ENCODE results near the gene IVNS1ABP.

The IVNS1ABP gene

GRCh38 chr1:185271921-185272320 is 45.1 kb downstream of the IVNS1ABP start:
- no peak for DNase-seq (ENCODE audit: low read depth)
- TF ChIP-seq, protein P1, sequence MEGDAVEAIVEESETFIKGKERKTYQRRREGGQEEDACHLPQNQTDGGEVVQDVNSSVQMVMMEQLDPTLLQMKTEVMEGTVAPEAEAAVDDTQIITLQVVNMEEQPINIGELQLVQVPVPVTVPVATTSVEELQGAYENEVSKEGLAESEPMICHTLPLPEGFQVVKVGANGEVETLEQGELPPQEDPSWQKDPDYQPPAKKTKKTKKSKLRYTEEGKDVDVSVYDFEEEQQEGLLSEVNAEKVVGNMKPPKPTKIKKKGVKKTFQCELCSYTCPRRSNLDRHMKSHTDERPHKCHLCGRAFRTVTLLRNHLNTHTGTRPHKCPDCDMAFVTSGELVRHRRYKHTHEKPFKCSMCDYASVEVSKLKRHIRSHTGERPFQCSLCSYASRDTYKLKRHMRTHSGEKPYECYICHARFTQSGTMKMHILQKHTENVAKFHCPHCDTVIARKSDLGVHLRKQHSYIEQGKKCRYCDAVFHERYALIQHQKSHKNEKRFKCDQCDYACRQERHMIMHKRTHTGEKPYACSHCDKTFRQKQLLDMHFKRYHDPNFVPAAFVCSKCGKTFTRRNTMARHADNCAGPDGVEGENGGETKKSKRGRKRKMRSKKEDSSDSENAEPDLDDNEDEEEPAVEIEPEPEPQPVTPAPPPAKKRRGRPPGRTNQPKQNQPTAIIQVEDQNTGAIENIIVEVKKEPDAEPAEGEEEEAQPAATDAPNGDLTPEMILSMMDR (IDR thresholded peaks at IDR 0.05; ENCODE audit: low read length, missing control alignments): no peak
- no peak overlapping the region for H3K4me3 ChIP-seq (replicated peaks; ENCODE audit: low read depth, low read length)

- TF ChIP-seq, protein P1 (IDR thresholded peaks at IDR 0.05; ENCODE audit: low read length, missing control alignments): no peak
- no peak for DNase-seq (ENCODE audit: low read depth)
- no peak overlapping the region for H3K4me3 ChIP-seq (replicated peaks; ENCODE audit: low read depth, low read length)
Observed at GRCh38 chr1:185268352-185268751, 48.7 kb downstream of the IVNS1ABP start.

GRCh38 chr1:185267701-185268100 is 49.3 kb downstream of the IVNS1ABP start:
- H3K4me3 ChIP-seq (replicated peaks; ENCODE audit: low read depth, low read length): no peak overlapping the region
- no peak for DNase-seq (ENCODE audit: low read depth)
- TF ChIP-seq, protein P1 (IDR thresholded peaks at IDR 0.05; ENCODE audit: low read length, missing control alignments): no peak

- H3K4me3 ChIP-seq (replicated peaks; ENCODE audit: low read depth, low read length): no peak overlapping the region
- no peak for DNase-seq (ENCODE audit: low read depth)
Observed at GRCh38 chr1:185267301-185267700, 49.7 kb downstream of the IVNS1ABP start.

DNA sequence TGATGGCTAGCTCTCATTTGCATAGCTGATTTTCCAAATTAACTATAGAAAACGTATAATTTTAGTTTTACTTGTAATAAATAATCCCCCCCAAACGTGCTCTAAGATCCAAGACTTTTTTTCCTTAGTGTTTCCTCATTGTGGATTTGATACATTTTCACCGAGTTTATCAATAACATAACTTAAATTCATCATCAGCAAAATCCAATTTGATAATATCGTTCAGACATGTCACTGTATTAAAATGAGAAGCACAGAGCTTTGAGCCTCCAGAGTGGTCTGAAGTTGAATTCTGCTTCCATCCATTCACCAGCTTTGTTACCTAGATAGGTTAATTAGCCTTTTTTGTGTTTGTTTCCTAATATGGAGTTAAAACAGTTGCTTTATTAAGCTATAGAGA is 51.7 kb downstream of the IVNS1ABP start:
- no peak for DNase-seq (ENCODE audit: low read depth)
- no peak overlapping the region for H3K4me3 ChIP-seq (replicated peaks; ENCODE audit: low read depth, low read length)
- TF ChIP-seq, protein P1 (IDR thresholded peaks at IDR 0.05; ENCODE audit: low read length, missing control alignments): no peak

More at GRCh38 chr1:185267301-185267700, 49.7 kb downstream of the IVNS1ABP start:
- TF ChIP-seq, protein P1 (IDR thresholded peaks at IDR 0.05; ENCODE audit: low read length, missing control alignments): no peak

- DNase-seq (ENCODE audit: low read depth): no peak
- no peak overlapping the region for H3K4me3 ChIP-seq (replicated peaks; ENCODE audit: low read depth, low read length)
- TF ChIP-seq, protein P1 (IDR thresholded peaks at IDR 0.05; ENCODE audit: low read length, missing control alignments): no peak
Observed at GRCh38 chr1:185263780-185264179, 53.3 kb downstream of the IVNS1ABP start.

DNA sequence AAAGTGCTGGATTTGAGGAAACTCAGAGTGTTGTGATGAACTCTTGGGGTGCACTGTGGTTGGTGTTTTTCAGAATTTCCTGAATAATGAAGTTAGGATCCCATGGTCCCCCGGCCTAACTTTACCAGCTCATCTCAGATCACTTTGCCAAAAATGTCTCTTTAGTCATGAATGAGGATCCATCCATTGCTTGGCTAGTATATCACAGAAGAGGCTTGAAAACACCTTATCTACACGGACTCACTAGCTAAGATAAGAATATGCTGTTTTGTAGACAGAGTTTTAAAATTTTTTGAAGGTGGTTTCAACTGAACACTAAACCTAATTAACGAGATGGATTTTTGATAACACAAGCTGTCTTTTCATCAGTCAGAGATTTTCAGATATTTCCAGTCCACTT is 53.8 kb downstream of the IVNS1ABP start:
- no peak overlapping the region for H3K4me3 ChIP-seq (replicated peaks; ENCODE audit: low read depth, low read length)
- TF ChIP-seq, protein P1 (IDR thresholded peaks at IDR 0.05; ENCODE audit: low read length, missing control alignments): no peak
- no peak for DNase-seq (ENCODE audit: low read depth)

Measured in fibroblast of pulmonary artery (primary cell).